CD4-positive, alpha-beta T cell (primary cell): ENCODE results near the gene GDPD5. TPM values are rescaled to one million over a fixed set of nuclear protein-coding genes. Genes with fewer than 3 reads are reported as not detected.

Experiments
- ATAC-seq: fragments of 200-7000 bp; cut with Tn5 transposase; one replicate; pipeline ENCODE4 v1.10.0; 2022; ENCODE audit warnings: mild to moderate bottlenecking; ENCODE audit not compliant: poor library complexity
- CTCF ChIA-PET: fragments of 350-600 bp; sonication (Branson Sonifier 250); formaldehyde crosslinking; loops from one replicate; lab custom pipeline; 2021; ENCODE audit warnings: antibody characterized with exemption, inconsistent platforms; lab: Charles Lee
- POLR2A ChIA-PET: fragments of 350-600 bp; sonication (Branson Sonifier 250); formaldehyde crosslinking; loops from one replicate; lab custom pipeline; 2021; ENCODE audit warnings: antibody characterized with exemption, inconsistent platforms; lab: Charles Lee
- DNase-seq, 14 experiments: peaks; one replicate each; pipeline ENCODE4 v3.0.0-alpha.2; 2013 to 2020; ENCODE audit warnings: mixed read lengths in 2 of 14
- H3K27ac ChIP-seq, 2 donors: one replicate each; pipeline versions ENCODE4 v1.5.1 to v1.7.0; 2013; ENCODE audit warnings: low read length in 2 of 2, low read depth in 1 of 2, mild to moderate bottlenecking in 1 of 2
- H3K27me3 ChIP-seq, 2 experiments: 1 replicate in 1 of 2; 2 replicates in 1 of 2; pipeline versions ENCODE4 v1.6.1 to v1.7.0; 2013; ENCODE audit warnings: low read length in 2 of 2, control low read depth in 1 of 2, mild to moderate bottlenecking in 1 of 2, moderate library complexity in 1 of 2; ENCODE audit not compliant: insufficient read depth in 2 of 2, control insufficient read depth in 1 of 2
- H3K36me3 ChIP-seq: one replicate; pipeline ENCODE4 v1.6.1; 2013; ENCODE audit warnings: low read length, control low read depth; ENCODE audit not compliant: insufficient read depth
- H3K4me1 ChIP-seq: one replicate; pipeline ENCODE4 v1.6.1; 2013; ENCODE audit warnings: low read length, control low read depth; ENCODE audit not compliant: insufficient read depth
- H3K4me3 ChIP-seq: one replicate; pipeline ENCODE4 v1.5.1; 2013; ENCODE audit warnings: mild to moderate bottlenecking, low read length, moderate library complexity
- H3K9me3 ChIP-seq, 2 experiments: 1 replicate in 1 of 2; 2 replicates in 1 of 2; pipeline versions ENCODE4 v1.6.1 to v1.7.0; 2013; ENCODE audit warnings: low read length in 2 of 2, mild to moderate bottlenecking in 2 of 2, control low read depth in 1 of 2, moderate library complexity in 1 of 2; ENCODE audit not compliant: control insufficient read depth in 1 of 2, insufficient read depth in 1 of 2
- H3K27ac Mint-ChIP-seq: one replicate; pipeline ENCODE4 v1.8.0; 2020; ENCODE audit warnings: mixed read lengths
- H3K27me3 Mint-ChIP-seq: one replicate; pipeline ENCODE4 v1.8.0; 2021; ENCODE audit warnings: mixed read lengths
- H3K36me3 Mint-ChIP-seq: one replicate; pipeline ENCODE4 v1.8.0; 2021; ENCODE audit warnings: low read depth, mixed read lengths
- H3K4me1 Mint-ChIP-seq: one replicate; pipeline ENCODE4 v1.8.0; 2021; ENCODE audit warnings: low read depth, mixed read lengths
- H3K4me3 Mint-ChIP-seq: one replicate; pipeline ENCODE4 v1.8.0; 2020; ENCODE audit warnings: mild to moderate bottlenecking, mixed read lengths
- H3K9me3 Mint-ChIP-seq: one replicate; pipeline ENCODE4 v1.8.0; 2020; ENCODE audit warnings: mixed read lengths
- CTCF ChIP-seq: fragments of 200-600 bp; IDR thresholded peaks from one replicate; pipeline ENCODE4 v1.8.0; 2022; ENCODE audit warnings: antibody characterized with exemption, mild to moderate bottlenecking
- intact Hi-C, 2 experiments: fragments of 100-400 bp; cut with DNase I in 1 of 2; cut with micrococcal nuclease in 1 of 2; formaldehyde crosslinking; loops; one replicate each; pipeline versions ENCODE4 v1.15.1 to v1.9.0; 2023 to 2025; cut with DNase I, micrococcal nuclease
- total RNA-seq, 174 experiments: library from RNA in 2 of 174; stranded (reverse) in 2 of 174; gene quantifications; one replicate each; pipeline ENCODE4 v1.2.3 and lab custom pipeline; 2021 to 2026

Gene GDPD5
- total RNA-seq, 2 experiments from 2014 or later: 91.6 to 101 TPM

DNA sequence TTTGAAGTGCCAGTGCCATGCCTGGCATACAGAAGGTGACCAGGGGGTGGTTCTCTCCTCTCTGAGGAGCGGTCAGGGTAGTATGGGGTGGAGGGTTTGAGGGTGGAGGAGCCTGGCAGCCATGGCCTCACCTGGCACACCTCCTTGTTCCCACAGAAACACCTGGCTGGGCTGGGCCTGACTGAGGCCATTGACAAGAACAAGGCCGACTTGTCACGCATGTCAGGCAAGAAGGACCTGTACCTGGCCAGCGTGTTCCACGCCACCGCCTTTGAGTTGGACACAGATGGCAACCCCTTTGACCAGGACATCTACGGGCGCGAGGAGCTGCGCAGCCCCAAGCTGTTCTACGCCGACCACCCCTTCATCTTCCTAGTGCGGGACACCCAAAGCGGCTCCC lies 45.9 kb upstream of the GDPD5 start:
- ChIA-PET CTCF (no interaction called here), POLR2A (no interaction called here)
- TF ChIP-seq CTCF: no peak
- DNase-seq (no peak), ATAC-seq (no peak)
- Histone ChIP-seq H3K9me3 (no peaks in the 10 kb centered on the region), H3K4me3 (no peak overlapping the region), H3K4me1 (no peaks in the 10 kb centered on the region), H3K27ac (no peak overlapping the region), H3K27me3 (no peaks in the 10 kb centered on the region), H3K36me3 (peaks cover 34% of the 10 kb centered on the region)
- Mint-ChIP-seq H3K27me3 (no peaks in the 10 kb centered on the region), H3K4me3 (no peak overlapping the region), H3K27ac (no peak overlapping the region), H3K9me3 (no peaks in the 10 kb centered on the region), H3K4me1 (no peaks in the 10 kb centered on the region), H3K36me3 (peaks cover 54% of the 10 kb centered on the region)
- intact Hi-C loops: no loop called here

- ATAC-seq (no peak), DNase-seq (no peak)
- Mint-ChIP-seq H3K4me3 (no peak overlapping the region), H3K27me3 (no peaks in the 10 kb centered on the region), H3K9me3 (no peaks in the 10 kb centered on the region), H3K4me1 (peaks cover 5% of the 10 kb centered on the region), H3K36me3 (peaks cover 54% of the 10 kb centered on the region), H3K27ac (no peak overlapping the region)
- H3K4me3 ChIP-seq: no peak overlapping the region
- intact Hi-C loops: no loop called here
- H3K9me3 ChIP-seq: no peaks in the 10 kb centered on the region
- no peak overlapping the region for H3K27ac ChIP-seq
- no peak for TF ChIP-seq CTCF
- POLR2A ChIA-PET: no interaction called here
- H3K4me1 ChIP-seq: peaks cover 6% of the 10 kb centered on the region
- peaks cover 35% of the 10 kb centered on the region for H3K36me3 ChIP-seq
- H3K27me3 ChIP-seq: no peaks in the 10 kb centered on the region
- CTCF ChIA-PET: no interaction called here
Observed at GRCh38 chr11:75570559-75571139, 44.9 kb upstream of the GDPD5 start.

GRCh38 chr11:75568616-75569219 lies 43.0 kb upstream of the GDPD5 start:
- H3K27ac ChIP-seq: no peak overlapping the region
- intact Hi-C loops: no loop called here

More at GRCh38 chr11:75568616-75569219, 43.0 kb upstream of the GDPD5 start:
- Mint-ChIP-seq H3K9me3 (no peaks in the 10 kb centered on the region), H3K27me3 (no peaks in the 10 kb centered on the region), H3K27ac (no peak overlapping the region), H3K36me3 (peaks cover 49% of the 10 kb centered on the region), H3K4me1 (peaks cover 17% of the 10 kb centered on the region), H3K4me3 (no peak overlapping the region)
- no peak for TF ChIP-seq CTCF
- no peaks in the 10 kb centered on the region for H3K27me3 ChIP-seq
- H3K4me3 ChIP-seq: no peak overlapping the region
- peaks cover 35% of the 10 kb centered on the region for H3K36me3 ChIP-seq
- ChIA-PET CTCF (no interaction called here), POLR2A (no interaction called here)
- ATAC-seq (no peak), DNase-seq (no peak)
- H3K9me3 ChIP-seq: no peaks in the 10 kb centered on the region
- peaks cover 18% of the 10 kb centered on the region for H3K4me1 ChIP-seq
